ENCODE results near the gene PSMA1. TPM values are rescaled to one million over a fixed set of nuclear protein-coding genes. Genes with fewer than 3 reads are reported as not detected.
"Not testable (repeated sequence)": the region's sequence is repeated elsewhere in the genome, so short reads cannot be mapped to it uniquely, and the experiment has no call there.

The PSMA1 gene
- total RNA-seq: 100 to 1,000 TPM; 219 to 259 TPM

- no peaks in the 10 kb centered on the region for H3K9me3 Mint-ChIP-seq
- DNase-seq (ENCODE audit: low spot score) (peak; percentile 95), ATAC-seq (peak; percentile 97)
- peaks cover 22 to 29% of the 10 kb centered on the region in 2 donors for H3K4me1 Mint-ChIP-seq (ENCODE audit: low read depth in 2 of 2)
- H3K4me3 Mint-ChIP-seq: peak within 1 kb of the TSS; percentile 96
- H3K36me3 Mint-ChIP-seq: peaks cover 17% of the 10 kb centered on the region
- peak within 1 kb of the TSS; percentile 96 to 98 for H3K27ac Mint-ChIP-seq
- H3K27me3 Mint-ChIP-seq: no peaks in the 10 kb centered on the region
These were observed at the start of gene PSMA1 for GRCh38 chr11:14519917-14520746. Gene PSMA1, minus strand, starts transcription at chr11:14520386. Its CDS starts 87 bp downstream, at chr11:14520299.

- Mint-ChIP-seq H3K4me3 (peak overlapping the region; percentile 6), H3K27ac (peak overlapping the region in 1 of 2 donors; percentile 54)
- not testable (repeated sequence) for DNase-seq (ENCODE audit: low spot score)
These were observed 49.3 kb upstream of the PSMA1 start for GRCh38 chr11:14569516-14569915.

GRCh38 chr11:14567064-14567651 is 47.0 kb upstream of the PSMA1 start:
- H3K4me1 Mint-ChIP-seq (ENCODE audit: low read depth in 2 of 2): peaks cover 15 to 25% of the 10 kb centered on the region in 2 donors
- ATAC-seq (no peak), DNase-seq (ENCODE audit: low spot score) (no peak)
- H3K9me3 Mint-ChIP-seq: peaks cover 8% of the 10 kb centered on the region
- H3K36me3 Mint-ChIP-seq: peaks cover 17% of the 10 kb centered on the region
- H3K27ac Mint-ChIP-seq: no peak overlapping the region
- no peaks in the 10 kb centered on the region for H3K27me3 Mint-ChIP-seq
- no peak overlapping the region for H3K4me3 Mint-ChIP-seq

More at GRCh38 chr11:14569516-14569915, 49.3 kb upstream of the PSMA1 start:
- H3K36me3 Mint-ChIP-seq: peaks cover 37% of the 10 kb centered on the region
- ATAC-seq, H3K27me3 Mint-ChIP-seq: not testable (repeated sequence)
- H3K9me3 Mint-ChIP-seq: peaks cover 13% of the 10 kb centered on the region
- H3K4me1 Mint-ChIP-seq (ENCODE audit: low read depth in 2 of 2): peaks cover 20 to 32% of the 10 kb centered on the region in 2 donors

GRCh38 chr11:14566331-14567063 is 46.3 kb upstream of the PSMA1 start:
- peaks cover 11% of the 10 kb centered on the region for H3K36me3 Mint-ChIP-seq
- H3K27ac Mint-ChIP-seq: no peak overlapping the region
- H3K4me3 Mint-ChIP-seq: no peak overlapping the region
- DNase-seq (ENCODE audit: low spot score): no peak
- peaks cover 3% of the 10 kb centered on the region for H3K9me3 Mint-ChIP-seq
- no peaks in the 10 kb centered on the region for H3K27me3 Mint-ChIP-seq
- H3K4me1 Mint-ChIP-seq (ENCODE audit: low read depth in 2 of 2): peaks cover 13 to 28% of the 10 kb centered on the region in 2 donors
- ATAC-seq: no peak

- Mint-ChIP-seq H3K9me3 (peaks cover 2% of the 10 kb centered on the region), H3K4me1 (ENCODE audit: low read depth in 2 of 2) (peaks cover 17 to 32% of the 10 kb centered on the region in 2 donors), H3K27ac (peak overlapping the region in 1 of 2 donors; percentile 8)
These were observed 45.7 kb upstream of the PSMA1 start for GRCh38 chr11:14565845-14566244.

GRCh38 chr11:14555818-14556217 is 35.6 kb upstream of the PSMA1 start:
- Mint-ChIP-seq H3K27me3 (peaks cover 0 to 3% of the 10 kb centered on the region in 2 donors), H3K4me3 (peak overlapping the region; percentile 65), H3K36me3 (peaks cover 10% of the 10 kb centered on the region), H3K4me1 (ENCODE audit: low read depth in 2 of 2) (peaks cover 29 to 41% of the 10 kb centered on the region in 2 donors), H3K27ac (peak overlapping the region; percentile 76 to 87), H3K9me3 (peaks cover 3% of the 10 kb centered on the region)
- no peak for DNase-seq (ENCODE audit: low spot score)
- ATAC-seq: no peak

More at GRCh38 chr11:14565845-14566244, 45.7 kb upstream of the PSMA1 start:
- Mint-ChIP-seq H3K36me3 (peaks cover 8% of the 10 kb centered on the region), H3K27me3 (no peaks in the 10 kb centered on the region), H3K4me3 (no peak overlapping the region)
- no peak for DNase-seq (ENCODE audit: low spot score)
- ATAC-seq: no peak

GRCh38 chr11:14554959-14555358 is 34.8 kb upstream of the PSMA1 start:
- Mint-ChIP-seq H3K9me3 (peaks cover 3% of the 10 kb centered on the region), H3K4me3 (peak overlapping the region; percentile 65), H3K27me3 (peaks cover 0 to 3% of the 10 kb centered on the region in 2 donors), H3K36me3 (peaks cover 10% of the 10 kb centered on the region), H3K4me1 (ENCODE audit: low read depth in 2 of 2) (peaks cover 29 to 41% of the 10 kb centered on the region in 2 donors), H3K27ac (peak overlapping the region; percentile 76 to 87)
- DNase-seq (ENCODE audit: low spot score) (no peak), ATAC-seq (peak; percentile 71 to 92)

GRCh38 chr11:14552089-14552488 is 31.9 kb upstream of the PSMA1 start:
- H3K36me3 Mint-ChIP-seq: no peaks in the 10 kb centered on the region
- no peak for DNase-seq (ENCODE audit: low spot score)
- ATAC-seq: no peak
- H3K4me3 Mint-ChIP-seq: no peak overlapping the region
- peaks cover 31 to 37% of the 10 kb centered on the region in 2 donors for H3K4me1 Mint-ChIP-seq (ENCODE audit: low read depth in 2 of 2)
- H3K27ac Mint-ChIP-seq: peak overlapping the region in 1 of 2 donors; percentile 57
- no peaks in the 10 kb centered on the region for H3K27me3 Mint-ChIP-seq
- H3K9me3 Mint-ChIP-seq: no peaks in the 10 kb centered on the region

- no peak for ATAC-seq
- Mint-ChIP-seq H3K27ac (no peak overlapping the region), H3K27me3 (no peaks in the 10 kb centered on the region), H3K9me3 (no peaks in the 10 kb centered on the region), H3K36me3 (no peaks in the 10 kb centered on the region), H3K4me3 (no peak overlapping the region), H3K4me1 (ENCODE audit: low read depth in 2 of 2) (peaks cover 31 to 39% of the 10 kb centered on the region in 2 donors)
- no peak for DNase-seq (ENCODE audit: low spot score)
These were observed 31.2 kb upstream of the PSMA1 start for GRCh38 chr11:14551380-14551779.

- Mint-ChIP-seq H3K36me3 (no peaks in the 10 kb centered on the region), H3K9me3 (peaks cover under 1% of the 10 kb centered on the region), H3K4me1 (ENCODE audit: low read depth in 2 of 2) (peaks cover 27 to 39% of the 10 kb centered on the region in 2 donors), H3K4me3 (no peak overlapping the region), H3K27ac (no peak overlapping the region), H3K27me3 (no peaks in the 10 kb centered on the region)
- DNase-seq (ENCODE audit: low spot score) (no peak), ATAC-seq (no peak)
These were observed 29.7 kb upstream of the PSMA1 start for GRCh38 chr11:14549891-14550290.

GRCh38 chr11:14547440-14547839 is 27.3 kb upstream of the PSMA1 start:
- Mint-ChIP-seq H3K9me3 (peaks cover 3% of the 10 kb centered on the region), H3K4me1 (ENCODE audit: low read depth in 2 of 2) (peaks cover 27 to 38% of the 10 kb centered on the region in 2 donors), H3K36me3 (no peaks in the 10 kb centered on the region), H3K27ac (peak overlapping the region in 1 of 2 donors; percentile 56), H3K4me3 (no peak overlapping the region), H3K27me3 (no peaks in the 10 kb centered on the region)
- DNase-seq (ENCODE audit: low spot score) (no peak), ATAC-seq (no peak)

GRCh38 chr11:14546672-14547071 is 26.5 kb upstream of the PSMA1 start:
- H3K4me1 Mint-ChIP-seq (ENCODE audit: low read depth in 2 of 2): peaks cover 28 to 44% of the 10 kb centered on the region in 2 donors
- H3K27me3 Mint-ChIP-seq: no peaks in the 10 kb centered on the region
- DNase-seq (ENCODE audit: low spot score) (no peak), ATAC-seq (peak in 1 of 2 donors; percentile 54)
- peak overlapping the region in 1 of 2 donors; percentile 98 for H3K27ac Mint-ChIP-seq
- H3K4me3 Mint-ChIP-seq: peak overlapping the region; percentile 63
- H3K9me3 Mint-ChIP-seq: peaks cover 3% of the 10 kb centered on the region
- no peaks in the 10 kb centered on the region for H3K36me3 Mint-ChIP-seq

GRCh38 chr11:14544611-14545010 is 24.4 kb upstream of the PSMA1 start:
- H3K4me1 Mint-ChIP-seq (ENCODE audit: low read depth in 2 of 2): peaks cover 38 to 54% of the 10 kb centered on the region in 2 donors
- peak overlapping the region; percentile 79 for H3K4me3 Mint-ChIP-seq
- H3K27ac Mint-ChIP-seq: peak overlapping the region; percentile 80 to 98
- DNase-seq (ENCODE audit: low spot score) (no peak), ATAC-seq (peak; percentile 85 to 89)
- no peaks in the 10 kb centered on the region for H3K27me3 Mint-ChIP-seq
- H3K36me3 Mint-ChIP-seq: no peaks in the 10 kb centered on the region
- peaks cover 3% of the 10 kb centered on the region for H3K9me3 Mint-ChIP-seq

Measured in natural killer cell treated with Interleukin-12 subunit alpha and Interleukin-12 subunit beta and Interleukin-15 and Interleukin-18, amount 100 ng/mL, for 72 hours (primary cell).